ENCODE results near the gene NRCAM. TPM values are rescaled to one million over a fixed set of nuclear protein-coding genes. Genes with fewer than 3 reads are reported as not detected.

The NRCAM gene
- total and polyA plus RNA-seq, 2 donors = 4.7 to 13.9 TPM

- WGBS = 94% methylated on average over 4 of the region's 4 CpGs
- Histone ChIP-seq H3K27me3 (ENCODE audit: control insufficient read depth in 2 of 2, insufficient read depth in 1 of 2, low read length in 1 of 2) (no peaks in the 10 kb centered on the region), H3K4me3 (ENCODE audit: low read length in 2 of 2) (no peak overlapping the region), H3K27ac (ENCODE audit: low read depth in 1 of 2, low read length in 1 of 2) (no peak overlapping the region), H3K36me3 (ENCODE audit: control insufficient read depth in 2 of 2, insufficient read depth in 2 of 2, low read length in 1 of 2) (no peaks in the 10 kb centered on the region), H3K4me1 (ENCODE audit: control insufficient read depth in 2 of 2, insufficient read depth in 2 of 2, low read length in 2 of 2) (peaks cover 0 to 3% of the 10 kb centered on the region in 2 donors), H3K9me3 (ENCODE audit: control insufficient read depth in 2 of 2, insufficient read depth in 1 of 2, low read length in 1 of 2) (no peaks in the 10 kb centered on the region)
- no peak for DNase-seq (ENCODE audit: low read depth in 6 of 9, low spot score in 9 of 9)
These were observed 198.3 kb downstream of the NRCAM start for GRCh38 chr7:108257954-108258353.

- Histone ChIP-seq H3K9me3 (ENCODE audit: control insufficient read depth in 2 of 2, insufficient read depth in 1 of 2, low read length in 1 of 2) (no peaks in the 10 kb centered on the region), H3K27me3 (ENCODE audit: control insufficient read depth in 2 of 2, insufficient read depth in 1 of 2, low read length in 1 of 2) (no peaks in the 10 kb centered on the region)
These were observed 202.0 kb downstream of the NRCAM start for GRCh38 chr7:108254259-108254658.

GRCh38 chr7:108253275-108254044, 202.8 kb downstream of the NRCAM start:
- Histone ChIP-seq H3K4me3 (ENCODE audit: low read length in 2 of 2) (no peak overlapping the region), H3K9me3 (ENCODE audit: control insufficient read depth in 2 of 2, insufficient read depth in 1 of 2, low read length in 1 of 2) (no peaks in the 10 kb centered on the region), H3K27ac (ENCODE audit: low read depth in 1 of 2, low read length in 1 of 2) (no peak overlapping the region), H3K36me3 (ENCODE audit: control insufficient read depth in 2 of 2, insufficient read depth in 2 of 2, low read length in 1 of 2) (no peaks in the 10 kb centered on the region), H3K27me3 (ENCODE audit: control insufficient read depth in 2 of 2, insufficient read depth in 1 of 2, low read length in 1 of 2) (no peaks in the 10 kb centered on the region), H3K4me1 (ENCODE audit: control insufficient read depth in 2 of 2, insufficient read depth in 2 of 2, low read length in 2 of 2) (no peaks in the 10 kb centered on the region)
- WGBS = 76% methylated on average over 6 of the region's 6 CpGs
- DNase-seq (ENCODE audit: low read depth in 6 of 9, low spot score in 9 of 9) = no peak

More at GRCh38 chr7:108254259-108254658, 202.0 kb downstream of the NRCAM start:
- WGBS = 96% methylated on average over 2 of the region's 2 CpGs
- no peak for DNase-seq (ENCODE audit: low read depth in 6 of 9, low spot score in 9 of 9)
- H3K4me1 ChIP-seq (ENCODE audit: control insufficient read depth in 2 of 2, insufficient read depth in 2 of 2, low read length in 2 of 2) = no peaks in the 10 kb centered on the region
- no peaks in the 10 kb centered on the region for H3K36me3 ChIP-seq (ENCODE audit: control insufficient read depth in 2 of 2, insufficient read depth in 2 of 2, low read length in 1 of 2)
- no peak overlapping the region for H3K27ac ChIP-seq (ENCODE audit: low read depth in 1 of 2, low read length in 1 of 2)
- no peak overlapping the region for H3K4me3 ChIP-seq (ENCODE audit: low read length in 2 of 2)

- Histone ChIP-seq H3K27me3 (ENCODE audit: control insufficient read depth in 2 of 2, insufficient read depth in 1 of 2, low read length in 1 of 2) (no peaks in the 10 kb centered on the region), H3K36me3 (ENCODE audit: control insufficient read depth in 2 of 2, insufficient read depth in 2 of 2, low read length in 1 of 2) (no peaks in the 10 kb centered on the region), H3K4me1 (ENCODE audit: control insufficient read depth in 2 of 2, insufficient read depth in 2 of 2, low read length in 2 of 2) (no peaks in the 10 kb centered on the region), H3K9me3 (ENCODE audit: control insufficient read depth in 2 of 2, insufficient read depth in 1 of 2, low read length in 1 of 2) (no peaks in the 10 kb centered on the region), H3K4me3 (ENCODE audit: low read length in 2 of 2) (no peak overlapping the region), H3K27ac (ENCODE audit: low read depth in 1 of 2, low read length in 1 of 2) (no peak overlapping the region)
- DNase-seq (ENCODE audit: low read depth in 6 of 9, low spot score in 9 of 9) = no peak
- 95% methylated on average over 3 of the region's 3 CpGs for WGBS
These were observed 204.1 kb downstream of the NRCAM start for GRCh38 chr7:108252177-108252576.

GRCh38 chr7:108251700-108252099, 204.5 kb downstream of the NRCAM start:
- Histone ChIP-seq H3K4me3 (ENCODE audit: low read length in 2 of 2) (no peak overlapping the region), H3K27me3 (ENCODE audit: control insufficient read depth in 2 of 2, insufficient read depth in 1 of 2, low read length in 1 of 2) (no peaks in the 10 kb centered on the region), H3K27ac (ENCODE audit: low read depth in 1 of 2, low read length in 1 of 2) (no peak overlapping the region), H3K36me3 (ENCODE audit: control insufficient read depth in 2 of 2, insufficient read depth in 2 of 2, low read length in 1 of 2) (no peaks in the 10 kb centered on the region), H3K4me1 (ENCODE audit: control insufficient read depth in 2 of 2, insufficient read depth in 2 of 2, low read length in 2 of 2) (no peaks in the 10 kb centered on the region), H3K9me3 (ENCODE audit: control insufficient read depth in 2 of 2, insufficient read depth in 1 of 2, low read length in 1 of 2) (no peaks in the 10 kb centered on the region)
- 87% methylated on average over 1 of the region's 1 CpG for WGBS
- DNase-seq (ENCODE audit: low read depth in 6 of 9, low spot score in 9 of 9) = no peak

- WGBS = 88% methylated on average over 1 of the region's 1 CpG
- no peaks in the 10 kb centered on the region for H3K4me1 ChIP-seq (ENCODE audit: control insufficient read depth in 2 of 2, insufficient read depth in 2 of 2, low read length in 2 of 2)
- no peak for DNase-seq (ENCODE audit: low read depth in 6 of 9, low spot score in 9 of 9)
- H3K36me3 ChIP-seq (ENCODE audit: control insufficient read depth in 2 of 2, insufficient read depth in 2 of 2, low read length in 1 of 2) = no peaks in the 10 kb centered on the region
- H3K4me3 ChIP-seq (ENCODE audit: low read length in 2 of 2) = no peak overlapping the region
- H3K27me3 ChIP-seq (ENCODE audit: control insufficient read depth in 2 of 2, insufficient read depth in 1 of 2, low read length in 1 of 2) = no peaks in the 10 kb centered on the region
- no peak overlapping the region for H3K27ac ChIP-seq (ENCODE audit: low read depth in 1 of 2, low read length in 1 of 2)
- H3K9me3 ChIP-seq (ENCODE audit: control insufficient read depth in 2 of 2, insufficient read depth in 1 of 2, low read length in 1 of 2) = no peaks in the 10 kb centered on the region
These were observed 206.8 kb downstream of the NRCAM start for GRCh38 chr7:108249453-108249852.

GRCh38 chr7:108248821-108249220, 207.4 kb downstream of the NRCAM start:
- Histone ChIP-seq H3K9me3 (ENCODE audit: control insufficient read depth in 2 of 2, insufficient read depth in 1 of 2, low read length in 1 of 2) (no peaks in the 10 kb centered on the region), H3K4me3 (ENCODE audit: low read length in 2 of 2) (no peak overlapping the region), H3K27ac (ENCODE audit: low read depth in 1 of 2, low read length in 1 of 2) (no peak overlapping the region), H3K4me1 (ENCODE audit: control insufficient read depth in 2 of 2, insufficient read depth in 2 of 2, low read length in 2 of 2) (no peaks in the 10 kb centered on the region), H3K27me3 (ENCODE audit: control insufficient read depth in 2 of 2, insufficient read depth in 1 of 2, low read length in 1 of 2) (no peaks in the 10 kb centered on the region), H3K36me3 (ENCODE audit: control insufficient read depth in 2 of 2, insufficient read depth in 2 of 2, low read length in 1 of 2) (no peaks in the 10 kb centered on the region)
- 96% methylated on average over 4 of the region's 4 CpGs for WGBS
- DNase-seq (ENCODE audit: low read depth in 6 of 9, low spot score in 9 of 9) = no peak

GRCh38 chr7:108248418-108248817, 207.8 kb downstream of the NRCAM start:
- no peak overlapping the region for H3K4me3 ChIP-seq (ENCODE audit: low read length in 2 of 2)
- no peaks in the 10 kb centered on the region for H3K36me3 ChIP-seq (ENCODE audit: control insufficient read depth in 2 of 2, insufficient read depth in 2 of 2, low read length in 1 of 2)
- WGBS = 84% methylated on average over 2 of the region's 2 CpGs
- no peaks in the 10 kb centered on the region for H3K27me3 ChIP-seq (ENCODE audit: control insufficient read depth in 2 of 2, insufficient read depth in 1 of 2, low read length in 1 of 2)
- H3K4me1 ChIP-seq (ENCODE audit: control insufficient read depth in 2 of 2, insufficient read depth in 2 of 2, low read length in 2 of 2) = no peaks in the 10 kb centered on the region
- H3K27ac ChIP-seq (ENCODE audit: low read depth in 1 of 2, low read length in 1 of 2) = no peak overlapping the region
- no peaks in the 10 kb centered on the region for H3K9me3 ChIP-seq (ENCODE audit: control insufficient read depth in 2 of 2, insufficient read depth in 1 of 2, low read length in 1 of 2)
- DNase-seq (ENCODE audit: low read depth in 6 of 9, low spot score in 9 of 9) = no peak

- Histone ChIP-seq H3K4me3 (ENCODE audit: low read length in 2 of 2) (no peak overlapping the region), H3K4me1 (ENCODE audit: control insufficient read depth in 2 of 2, insufficient read depth in 2 of 2, low read length in 2 of 2) (no peaks in the 10 kb centered on the region), H3K36me3 (ENCODE audit: control insufficient read depth in 2 of 2, insufficient read depth in 2 of 2, low read length in 1 of 2) (no peaks in the 10 kb centered on the region), H3K27ac (ENCODE audit: low read depth in 1 of 2, low read length in 1 of 2) (no peak overlapping the region), H3K27me3 (ENCODE audit: control insufficient read depth in 2 of 2, insufficient read depth in 1 of 2, low read length in 1 of 2) (no peaks in the 10 kb centered on the region), H3K9me3 (ENCODE audit: control insufficient read depth in 2 of 2, insufficient read depth in 1 of 2, low read length in 1 of 2) (no peaks in the 10 kb centered on the region)
- WGBS = 56% methylated on average over 1 of the region's 1 CpG
- DNase-seq (ENCODE audit: low read depth in 6 of 9, low spot score in 9 of 9) = no peak
These were observed 208.6 kb downstream of the NRCAM start for GRCh38 chr7:108247614-108248013.
